GM19324 (cell line): Measurements from ENCODE around the gene SHF.

Experiments used
- ATAC-seq: cut with Tn5 transposase; IDR thresholded peaks from one replicate; pipeline ENCODE4 v1.9.1; 2021; ENCODE audit warnings: mild to moderate bottlenecking, moderate library complexity; ENCODE audit not compliant: unreplicated experiment, low FRiP score

The SHF gene

DNA sequence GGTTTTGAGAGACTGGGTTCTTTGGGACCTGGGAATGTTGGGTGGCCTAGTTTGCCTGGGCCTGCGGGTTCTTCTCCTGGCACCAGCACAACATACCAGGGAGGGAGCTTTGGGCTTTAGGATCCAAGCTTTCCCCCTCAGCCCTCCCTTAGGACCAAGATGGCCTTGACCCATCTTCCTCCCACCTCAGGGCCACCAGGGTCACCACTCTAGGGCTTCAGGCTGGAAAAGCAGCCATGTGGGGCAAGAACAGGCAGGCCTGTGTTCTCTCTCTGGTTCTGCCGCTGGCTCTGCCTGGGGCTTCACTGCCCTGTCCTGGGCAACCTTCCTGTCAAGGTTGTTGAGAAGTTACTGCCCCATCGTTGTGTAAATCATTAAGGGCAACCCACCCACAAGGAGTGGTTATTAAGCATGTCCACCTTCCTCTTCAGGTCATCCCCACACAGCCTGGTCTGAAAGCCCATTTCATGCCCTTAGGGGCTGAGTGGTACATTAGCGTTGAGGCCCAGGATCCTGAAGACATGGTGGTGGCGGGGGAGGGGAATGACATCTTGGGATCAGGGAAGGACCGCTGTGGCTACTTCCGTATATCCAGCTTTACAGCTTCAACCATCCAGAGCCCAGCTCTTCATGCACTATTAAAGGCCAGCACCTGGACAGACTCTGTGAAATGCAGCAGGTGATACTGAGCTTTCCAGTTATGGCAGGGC is 57.3 kb downstream of the SHF start:
- no peak for ATAC-seq

DNA sequence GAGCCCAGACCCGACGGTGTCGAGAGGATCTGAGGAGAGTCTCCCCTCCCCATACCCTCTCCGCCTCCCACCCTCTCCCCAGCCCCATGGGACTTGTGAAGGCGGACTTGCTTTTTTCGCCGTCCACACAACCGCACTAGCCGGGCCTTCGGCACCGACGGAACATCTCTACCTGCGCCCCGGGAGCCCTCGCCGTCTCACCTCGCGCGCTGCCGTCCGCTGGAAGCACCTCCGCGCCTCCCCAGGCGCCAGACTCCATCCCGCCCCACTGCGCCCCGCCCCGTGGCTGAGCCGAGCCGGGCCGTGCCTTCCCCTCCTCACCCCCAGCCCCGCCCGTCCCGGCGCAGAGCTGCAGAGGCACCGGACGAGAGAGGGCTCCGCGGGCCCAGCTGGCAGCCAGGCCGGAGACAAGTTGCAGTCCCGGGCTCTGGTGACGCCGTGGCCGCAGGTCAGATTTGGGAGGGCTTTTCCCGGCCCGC is 58.1 kb downstream of the SHF start, which contains the start of the genes DUOX1 and DUOXA1:
DUOX1 (plus strand) TSS at position 344 of the 479 bp plus-strand sequence. CDS start 1,973 bp downstream, outside the sequence.
DUOXA1 (minus strand) TSS at position 229 of the 479 bp plus-strand sequence. CDS start 6,865 bp downstream, outside the sequence.
- no peak for ATAC-seq

DNA sequence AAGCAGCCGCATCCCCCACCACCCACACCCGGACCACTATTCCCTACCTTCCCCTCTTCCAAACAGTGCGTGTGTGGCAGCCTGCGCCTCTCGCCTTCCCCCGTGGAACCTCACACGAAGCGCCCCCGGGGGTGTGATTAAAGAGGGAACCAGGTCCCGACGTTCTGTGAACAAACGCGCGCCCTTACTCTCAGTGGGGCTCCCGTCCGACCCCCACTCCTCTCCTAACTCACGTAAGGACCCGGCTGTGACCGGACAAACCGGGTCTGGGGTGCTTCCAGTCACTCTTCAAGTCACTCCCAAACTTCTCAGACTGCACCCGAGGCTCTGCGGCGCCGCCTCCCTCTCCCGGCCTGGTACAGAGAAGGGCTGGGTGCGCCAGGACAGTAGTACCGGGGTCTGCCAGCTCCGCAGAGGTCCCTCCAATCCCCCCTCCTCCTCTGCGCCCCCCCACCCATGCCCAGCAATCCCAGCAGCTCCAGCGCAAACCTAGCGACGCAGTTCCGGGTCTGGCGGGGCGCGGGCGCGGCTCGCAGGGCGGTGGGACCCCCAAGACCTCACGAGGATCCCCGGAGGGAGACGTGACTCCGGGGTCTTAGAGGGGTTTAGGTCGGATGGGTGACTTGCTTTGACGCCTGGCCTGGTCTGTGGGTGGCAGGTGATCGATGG is 58.7 kb downstream of the SHF start:
- ATAC-seq: no peak

DNA sequence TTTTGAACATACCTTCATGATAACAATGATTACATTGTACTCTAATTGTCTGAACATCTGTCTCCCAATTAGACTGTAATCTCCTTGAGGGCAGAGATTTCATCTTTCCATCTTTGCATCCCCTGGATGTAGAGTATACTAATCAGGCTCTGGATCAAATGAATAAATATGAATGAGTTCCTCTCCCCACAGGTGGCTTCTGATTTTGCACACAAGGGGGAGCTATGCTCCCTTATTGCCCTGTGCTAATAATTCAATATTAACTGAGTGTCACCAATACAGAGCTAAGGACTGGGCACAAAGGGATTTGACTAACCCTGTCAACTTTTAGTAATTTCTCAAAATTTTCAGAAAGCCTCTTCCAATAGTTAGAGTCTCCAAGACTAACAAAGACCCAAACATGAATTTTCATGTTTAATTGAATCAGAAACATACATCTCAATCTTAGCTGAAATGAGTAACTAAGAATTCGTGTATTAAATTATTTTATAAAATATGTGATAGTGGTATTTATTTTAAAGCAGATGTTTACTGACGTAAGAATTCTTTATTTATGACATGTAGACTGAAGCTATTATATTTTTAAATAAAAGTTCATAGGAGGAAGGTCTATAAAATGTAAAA is 61.1 kb downstream of the SHF start:
- no peak for ATAC-seq

DNA sequence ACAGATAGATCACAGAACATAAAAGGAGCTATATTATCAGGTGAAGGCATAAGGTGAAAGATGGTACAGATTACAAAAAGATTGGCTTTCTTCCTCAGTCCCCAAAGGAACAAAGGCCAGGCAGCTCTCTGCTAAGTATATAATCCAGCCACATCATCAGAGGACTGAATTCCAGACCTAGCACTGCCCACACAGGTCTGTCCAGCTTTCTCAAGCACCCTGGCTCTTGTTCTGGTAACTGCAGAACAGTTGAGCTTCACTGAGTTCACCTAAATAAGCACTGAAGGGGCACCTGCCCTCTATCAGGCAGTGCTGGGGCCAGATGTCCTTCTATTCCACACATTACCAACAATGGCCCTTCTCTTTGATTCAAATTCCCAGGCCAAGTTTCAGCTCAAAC is 64.4 kb downstream of the SHF start:
- no peak for ATAC-seq

DNA sequence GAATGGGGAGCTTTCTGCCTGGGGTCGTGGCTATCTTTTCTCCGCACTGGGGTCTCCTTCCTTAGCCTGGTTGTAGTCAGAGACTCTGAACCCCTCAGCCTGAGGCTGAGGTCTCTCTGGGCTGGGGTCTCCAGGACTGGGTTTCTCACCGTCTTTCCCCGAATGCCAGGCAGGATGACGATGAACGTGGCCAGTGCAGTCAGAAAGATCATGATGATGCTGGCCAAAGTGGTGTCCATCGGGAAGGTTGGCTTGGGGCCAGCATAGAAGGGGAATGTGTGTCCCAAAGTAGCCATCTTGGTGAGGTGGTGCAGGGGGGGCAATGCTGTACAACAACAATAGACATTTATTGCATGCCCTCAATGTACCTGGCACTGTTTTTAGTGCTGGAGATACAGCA is 65.0 kb downstream of the SHF start:
- no peak for ATAC-seq

DNA sequence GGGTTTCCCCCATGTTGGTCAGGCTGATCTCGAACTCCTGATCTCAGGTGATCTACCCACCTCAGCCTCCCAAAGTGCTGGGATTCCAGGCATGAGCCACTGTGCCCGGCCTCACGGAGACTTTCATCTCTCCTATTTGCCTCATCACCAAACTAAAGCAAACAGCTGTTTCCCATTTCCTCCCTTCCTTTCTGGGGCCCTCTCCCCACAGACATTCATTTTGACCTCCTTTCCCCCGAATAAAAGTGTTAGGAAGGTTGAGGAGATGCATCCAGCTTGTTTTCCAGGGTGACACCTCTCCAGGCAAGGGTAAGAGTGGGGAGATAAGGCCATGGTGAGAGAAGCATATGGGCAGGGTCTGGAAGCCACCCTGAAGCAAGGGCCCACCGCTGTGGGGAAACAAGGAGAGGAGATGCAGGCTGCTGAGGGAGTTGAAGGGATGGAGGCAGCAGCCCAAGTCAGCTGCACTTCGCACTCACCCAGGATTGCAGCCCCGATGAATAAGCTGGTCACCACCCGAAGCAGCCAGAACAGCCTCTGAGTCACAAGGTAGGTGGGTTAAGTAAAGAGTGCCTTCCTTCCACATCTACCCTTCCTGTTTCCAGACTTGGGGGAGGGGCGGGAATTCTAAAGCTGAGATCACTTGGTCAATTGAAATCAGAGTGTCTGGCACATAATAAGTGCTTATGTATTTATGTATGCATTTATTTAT is 65.9 kb downstream of the SHF start:
- ATAC-seq: no peak

DNA sequence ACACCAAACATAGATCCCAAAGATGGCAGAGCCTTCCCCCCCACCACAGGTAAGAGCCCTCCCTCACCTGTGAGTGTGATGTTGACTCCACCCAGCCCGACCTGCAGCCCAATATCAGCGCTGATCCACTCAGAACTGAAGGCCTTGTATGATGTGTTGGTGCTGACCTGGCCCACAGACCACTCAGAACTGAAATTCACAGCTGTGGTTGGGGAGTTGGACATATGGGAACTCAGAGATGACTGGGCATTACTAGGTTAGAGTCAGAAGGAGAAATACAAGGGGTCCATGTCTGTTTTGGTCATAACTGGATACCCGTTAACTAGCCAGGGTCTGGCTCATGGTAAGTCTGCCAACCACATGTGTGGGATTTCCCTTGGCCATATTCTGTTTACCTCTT is 66.7 kb downstream of the SHF start:
- no peak for ATAC-seq

DNA sequence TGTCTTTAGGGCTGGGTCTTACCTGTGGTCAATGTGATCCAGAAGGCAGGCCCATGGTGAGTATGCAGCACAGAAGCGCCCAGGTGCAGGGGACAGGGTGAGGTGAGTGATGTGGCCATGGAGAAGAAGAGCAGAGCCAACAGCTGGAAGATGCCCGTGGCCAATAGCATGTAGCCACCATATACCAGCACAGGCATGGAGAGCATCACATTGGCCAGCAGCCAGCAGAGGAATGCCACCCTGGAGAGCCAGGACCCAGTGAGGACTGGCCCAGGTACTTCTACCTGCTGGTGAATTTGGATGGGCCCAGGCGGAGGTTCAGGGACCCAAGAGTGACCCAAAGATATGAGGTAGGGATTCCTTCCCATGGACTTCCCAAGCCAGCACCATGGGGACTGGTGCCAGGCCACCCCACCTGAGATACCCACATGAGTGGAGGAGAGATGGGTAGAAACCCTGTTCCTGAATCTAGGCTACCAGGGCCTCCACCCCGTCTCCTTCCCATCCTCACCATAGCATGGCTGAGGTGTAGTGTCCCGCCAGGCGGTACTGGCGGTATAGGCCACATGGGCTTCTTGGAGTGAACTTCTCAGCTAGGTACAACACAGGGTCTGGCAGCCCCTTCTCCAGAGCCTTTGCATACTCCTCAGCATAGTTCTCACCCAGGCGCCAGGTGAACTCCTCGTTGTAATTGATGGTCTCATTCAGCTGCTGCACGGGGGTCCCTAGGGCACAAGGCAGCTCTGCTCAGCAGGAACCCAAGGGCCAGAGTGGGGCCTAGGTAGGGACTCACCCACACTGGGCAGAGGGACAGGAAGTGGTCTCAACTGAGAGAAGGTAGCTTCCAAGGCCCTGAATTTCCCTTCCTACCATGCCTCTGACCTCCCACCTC is 67.4 kb downstream of the SHF start:
- ATAC-seq: no peak

DNA sequence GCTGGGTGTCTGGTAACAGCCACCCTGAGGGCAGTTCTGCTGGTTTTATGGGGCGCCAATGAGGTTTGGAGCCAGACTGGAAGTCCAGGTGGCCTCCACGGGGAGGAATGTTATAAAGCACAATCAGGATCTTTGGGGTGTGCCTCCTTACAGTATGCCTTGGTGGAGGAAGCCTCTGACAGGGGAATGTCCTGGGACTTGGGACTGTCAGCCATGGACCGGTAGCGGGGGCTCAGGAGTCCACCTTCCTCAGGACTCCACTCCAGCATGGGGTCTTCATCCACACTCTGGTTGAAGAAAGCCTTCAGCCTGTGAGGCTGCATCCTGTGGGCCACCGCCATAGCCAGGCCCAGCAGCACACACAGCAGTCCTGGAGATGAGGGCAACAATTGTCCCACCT is 68.8 kb downstream of the SHF start:
- no peak for ATAC-seq

DNA sequence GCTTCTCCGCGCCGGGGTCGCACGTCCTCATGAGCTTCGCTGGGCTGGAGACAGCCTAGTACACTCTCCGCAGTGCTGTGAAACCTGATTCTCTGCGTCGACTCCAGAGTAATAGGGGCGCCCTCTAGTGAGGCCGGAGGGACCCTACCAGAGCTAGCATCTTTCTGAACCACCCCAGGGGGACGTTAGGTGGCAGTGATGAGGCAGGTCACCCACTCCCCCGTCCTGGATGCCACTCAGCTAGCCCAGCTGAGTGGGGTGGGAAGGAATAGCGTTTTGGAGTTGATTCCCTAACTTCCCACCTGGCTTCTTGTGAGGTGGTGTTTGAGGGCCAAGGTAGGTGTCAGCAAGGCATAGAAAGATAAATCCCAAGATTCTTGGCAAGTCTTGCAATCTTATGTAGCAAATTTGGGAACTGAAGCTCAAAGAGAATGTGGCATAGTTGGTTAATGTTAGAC is 69.6 kb downstream of the SHF start:
- ATAC-seq: peak; percentile 84

DNA sequence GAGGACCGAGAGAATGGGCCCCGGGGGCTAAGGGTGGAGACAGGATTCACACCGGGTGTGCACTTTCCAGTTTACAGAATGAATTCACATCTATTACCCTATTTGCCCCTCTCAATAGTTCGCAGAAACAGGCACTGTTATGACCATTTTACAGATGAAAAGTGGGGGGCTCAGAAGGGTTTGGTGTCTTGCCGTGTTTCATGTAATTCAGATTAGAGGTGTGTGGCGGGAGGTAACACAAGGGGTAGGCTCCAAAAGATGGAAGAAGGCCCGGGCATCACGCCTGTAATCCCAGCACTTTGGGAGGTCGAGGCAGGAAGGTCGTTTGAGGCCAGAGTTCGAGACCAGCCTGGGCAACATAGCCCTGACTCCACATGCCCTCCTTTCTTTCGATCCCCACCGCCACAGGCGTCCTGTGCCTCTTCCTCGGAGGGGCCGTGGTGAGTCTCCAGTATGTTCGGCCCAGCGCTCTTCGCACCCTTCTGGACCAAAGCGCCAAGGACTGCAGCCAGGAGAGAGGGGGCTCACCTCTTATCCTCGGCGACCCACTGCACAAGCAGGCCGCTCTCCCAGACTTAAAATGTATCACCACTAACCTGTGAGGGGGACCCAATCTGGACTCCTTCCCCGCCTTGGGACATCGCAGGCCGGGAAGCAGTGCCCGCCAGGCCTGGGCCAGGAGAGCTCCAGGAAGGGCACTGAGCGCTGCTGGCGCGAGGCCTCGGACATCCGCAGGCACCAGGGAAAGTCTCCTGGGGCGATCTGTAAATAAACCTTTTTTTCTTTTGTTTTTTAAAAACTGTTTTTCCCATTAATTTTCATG is 70.2 kb downstream of the SHF start:
- ATAC-seq: peak; percentile 12
